ENCODE data around the gene SARDH.

DNA sequence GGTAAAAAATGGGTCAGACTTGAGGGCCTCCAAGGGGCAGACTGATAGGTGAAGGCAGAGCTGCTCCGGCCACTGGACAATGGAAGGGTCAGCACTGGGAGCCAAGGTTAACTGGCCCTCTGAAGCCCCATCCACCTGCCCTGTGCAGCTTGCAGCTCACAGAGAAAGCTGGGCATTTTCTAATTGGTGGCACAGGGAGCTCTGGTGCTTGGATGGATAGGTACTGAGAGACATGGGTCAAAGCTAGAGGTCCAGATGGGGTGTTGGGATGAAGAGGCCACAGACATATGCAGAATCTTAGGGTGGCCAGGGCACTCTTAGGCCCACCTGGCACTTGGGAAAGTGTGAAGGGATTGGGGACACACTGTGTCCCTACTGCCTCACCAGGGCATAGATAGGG is 29.5 kb upstream of the SARDH start:
- TF ChIP-seq, protein P1, sequence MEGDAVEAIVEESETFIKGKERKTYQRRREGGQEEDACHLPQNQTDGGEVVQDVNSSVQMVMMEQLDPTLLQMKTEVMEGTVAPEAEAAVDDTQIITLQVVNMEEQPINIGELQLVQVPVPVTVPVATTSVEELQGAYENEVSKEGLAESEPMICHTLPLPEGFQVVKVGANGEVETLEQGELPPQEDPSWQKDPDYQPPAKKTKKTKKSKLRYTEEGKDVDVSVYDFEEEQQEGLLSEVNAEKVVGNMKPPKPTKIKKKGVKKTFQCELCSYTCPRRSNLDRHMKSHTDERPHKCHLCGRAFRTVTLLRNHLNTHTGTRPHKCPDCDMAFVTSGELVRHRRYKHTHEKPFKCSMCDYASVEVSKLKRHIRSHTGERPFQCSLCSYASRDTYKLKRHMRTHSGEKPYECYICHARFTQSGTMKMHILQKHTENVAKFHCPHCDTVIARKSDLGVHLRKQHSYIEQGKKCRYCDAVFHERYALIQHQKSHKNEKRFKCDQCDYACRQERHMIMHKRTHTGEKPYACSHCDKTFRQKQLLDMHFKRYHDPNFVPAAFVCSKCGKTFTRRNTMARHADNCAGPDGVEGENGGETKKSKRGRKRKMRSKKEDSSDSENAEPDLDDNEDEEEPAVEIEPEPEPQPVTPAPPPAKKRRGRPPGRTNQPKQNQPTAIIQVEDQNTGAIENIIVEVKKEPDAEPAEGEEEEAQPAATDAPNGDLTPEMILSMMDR (conservative IDR thresholded peaks at IDR 0.05; ENCODE audit: low read length): no peak
- TF ChIP-seq EZH2phosphoT487 (IDR thresholded peaks at IDR 0.05; ENCODE audit: borderline replicate concordance): no peak
